ENCODE measurements around the gene COX5B.

Gene COX5B

DNA sequence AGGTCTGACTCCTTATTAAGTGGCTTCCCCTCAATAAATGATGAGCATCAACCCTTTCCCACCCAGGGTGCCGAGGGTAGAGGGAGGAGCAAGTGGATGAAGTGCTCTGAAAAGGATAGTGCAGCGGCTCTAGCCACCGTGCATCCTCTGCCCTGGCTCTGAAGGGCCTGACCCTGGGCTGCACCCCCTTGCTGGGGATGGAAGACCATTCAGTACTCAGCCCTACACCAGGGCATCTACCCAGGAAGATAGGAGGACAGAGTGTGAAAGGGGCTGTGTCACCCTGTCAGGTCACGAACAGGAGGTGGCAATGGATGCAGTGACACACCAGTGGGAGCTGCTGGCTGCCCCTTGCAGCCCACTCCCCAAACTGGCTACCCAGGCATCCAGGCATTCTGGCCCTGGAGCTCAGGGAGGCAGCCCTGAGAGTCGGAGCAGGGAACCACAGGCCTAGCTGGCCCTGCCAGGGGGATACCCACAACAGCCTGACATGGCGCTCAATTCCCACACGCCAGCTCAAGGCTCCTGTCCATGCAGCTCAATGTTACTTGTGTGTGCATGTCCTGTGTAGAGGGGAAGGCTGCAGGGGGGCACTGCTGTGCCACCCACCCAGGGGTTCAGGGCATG lies 10.4 kb downstream of the COX5B start:
- H2AFZ ChIP-seq (ENCODE audit: low read length) = no peak overlapping the region
- no peaks in the 10 kb centered on the region for H3F3A ChIP-seq (ENCODE audit: insufficient read depth, low read length)
- H4K20me1 ChIP-seq (ENCODE audit: insufficient read depth, low read length) = no peaks in the 10 kb centered on the region
- no peak overlapping the region for H3K27ac ChIP-seq (ENCODE audit: low read depth, low read length, poor library complexity, severe bottlenecking)
- H3K9ac ChIP-seq (ENCODE audit: low read length) = no peak overlapping the region
- TF ChIP-seq, protein P1, sequence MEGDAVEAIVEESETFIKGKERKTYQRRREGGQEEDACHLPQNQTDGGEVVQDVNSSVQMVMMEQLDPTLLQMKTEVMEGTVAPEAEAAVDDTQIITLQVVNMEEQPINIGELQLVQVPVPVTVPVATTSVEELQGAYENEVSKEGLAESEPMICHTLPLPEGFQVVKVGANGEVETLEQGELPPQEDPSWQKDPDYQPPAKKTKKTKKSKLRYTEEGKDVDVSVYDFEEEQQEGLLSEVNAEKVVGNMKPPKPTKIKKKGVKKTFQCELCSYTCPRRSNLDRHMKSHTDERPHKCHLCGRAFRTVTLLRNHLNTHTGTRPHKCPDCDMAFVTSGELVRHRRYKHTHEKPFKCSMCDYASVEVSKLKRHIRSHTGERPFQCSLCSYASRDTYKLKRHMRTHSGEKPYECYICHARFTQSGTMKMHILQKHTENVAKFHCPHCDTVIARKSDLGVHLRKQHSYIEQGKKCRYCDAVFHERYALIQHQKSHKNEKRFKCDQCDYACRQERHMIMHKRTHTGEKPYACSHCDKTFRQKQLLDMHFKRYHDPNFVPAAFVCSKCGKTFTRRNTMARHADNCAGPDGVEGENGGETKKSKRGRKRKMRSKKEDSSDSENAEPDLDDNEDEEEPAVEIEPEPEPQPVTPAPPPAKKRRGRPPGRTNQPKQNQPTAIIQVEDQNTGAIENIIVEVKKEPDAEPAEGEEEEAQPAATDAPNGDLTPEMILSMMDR (IDR thresholded peaks at IDR 0.05; ENCODE audit: low read length) = no peak
- no peak for TF ChIP-seq EZH2 (IDR thresholded peaks at IDR 0.05; ENCODE audit: borderline replicate concordance, low read length)
- no peaks in the 10 kb centered on the region for H3K9me3 ChIP-seq (ENCODE audit: low read length)
- no peaks in the 10 kb centered on the region for H3K9me2 ChIP-seq (ENCODE audit: low read depth, low read length)
- H3K36me3 ChIP-seq (ENCODE audit: insufficient read depth, low read length) = peaks cover 68% of the 10 kb centered on the region
- H3K4me3 ChIP-seq (ENCODE audit: low read depth, low read length, poor library complexity, severe bottlenecking) = no peak overlapping the region
- H3K4me1 ChIP-seq (ENCODE audit: insufficient read depth, low read length, severe bottlenecking) = no peaks in the 10 kb centered on the region
- no peak overlapping the region for H3K4me2 ChIP-seq (ENCODE audit: low read length)
- no peaks in the 10 kb centered on the region for H3K79me2 ChIP-seq (ENCODE audit: insufficient read depth, low read length)
- no peaks in the 10 kb centered on the region for H3K27me3 ChIP-seq (ENCODE audit: insufficient read depth, low read length)

DNA sequence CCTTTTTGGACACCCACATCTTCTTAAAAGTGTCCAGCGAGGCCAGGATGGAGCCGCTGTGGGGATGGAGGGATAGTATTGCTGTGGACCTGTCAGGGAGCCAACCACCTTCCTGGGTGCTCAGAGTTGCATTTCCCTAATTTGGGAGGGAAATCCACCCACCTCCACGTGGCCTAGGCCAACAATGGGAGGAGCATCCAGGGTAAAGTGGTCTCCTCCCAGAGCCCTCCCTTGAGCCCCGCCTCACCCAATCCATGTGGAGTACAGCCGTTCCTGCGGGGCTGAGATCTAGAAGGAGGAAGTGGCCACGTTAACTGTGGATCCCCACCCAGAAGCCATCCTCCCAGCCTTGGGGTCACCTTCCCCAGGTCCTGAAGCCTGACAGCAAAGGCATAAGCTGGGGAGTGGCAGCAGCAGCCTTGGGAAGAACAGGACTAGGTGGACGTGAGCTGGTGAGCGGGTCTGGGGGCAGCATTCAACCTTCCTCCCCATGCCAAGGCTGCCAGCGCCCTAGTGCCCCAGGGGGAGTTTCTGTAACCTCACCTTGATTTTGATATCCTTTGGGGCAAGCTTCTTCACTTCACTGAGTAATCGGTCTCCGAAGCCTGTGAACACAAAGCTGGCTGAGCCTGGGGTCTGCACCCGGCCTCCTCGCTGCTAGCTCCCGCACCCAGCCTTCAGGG lies 11.2 kb downstream of the COX5B start:
- peaks cover 7% of the 10 kb centered on the region for H3K4me1 ChIP-seq (ENCODE audit: insufficient read depth, low read length, severe bottlenecking)
- TF ChIP-seq, protein P1 (IDR thresholded peaks at IDR 0.05; ENCODE audit: low read length) = no peak
- TF ChIP-seq EZH2 (IDR thresholded peaks at IDR 0.05; ENCODE audit: borderline replicate concordance, low read length) = no peak
- H3K9me3 ChIP-seq (ENCODE audit: low read length) = no peaks in the 10 kb centered on the region
- H3K36me3 ChIP-seq (ENCODE audit: insufficient read depth, low read length) = peaks cover 68% of the 10 kb centered on the region
- H3K9me2 ChIP-seq (ENCODE audit: low read depth, low read length) = no peaks in the 10 kb centered on the region
- no peaks in the 10 kb centered on the region for H4K20me1 ChIP-seq (ENCODE audit: insufficient read depth, low read length)
- no peaks in the 10 kb centered on the region for H3F3A ChIP-seq (ENCODE audit: insufficient read depth, low read length)
- H3K27me3 ChIP-seq (ENCODE audit: insufficient read depth, low read length) = no peaks in the 10 kb centered on the region
- no peaks in the 10 kb centered on the region; the same call in 1 of the 2 replicates for H3K79me2 ChIP-seq (ENCODE audit: insufficient read depth, low read length)
- no peak overlapping the region for H2AFZ ChIP-seq (ENCODE audit: low read length)
- H3K27ac ChIP-seq (ENCODE audit: low read depth, low read length, poor library complexity, severe bottlenecking) = no peak overlapping the region
- no peak overlapping the region for H3K4me2 ChIP-seq (ENCODE audit: low read length)
- H3K9ac ChIP-seq (ENCODE audit: low read length) = no peak overlapping the region
- H3K4me3 ChIP-seq (ENCODE audit: low read depth, low read length, poor library complexity, severe bottlenecking) = no peak overlapping the region

DNA sequence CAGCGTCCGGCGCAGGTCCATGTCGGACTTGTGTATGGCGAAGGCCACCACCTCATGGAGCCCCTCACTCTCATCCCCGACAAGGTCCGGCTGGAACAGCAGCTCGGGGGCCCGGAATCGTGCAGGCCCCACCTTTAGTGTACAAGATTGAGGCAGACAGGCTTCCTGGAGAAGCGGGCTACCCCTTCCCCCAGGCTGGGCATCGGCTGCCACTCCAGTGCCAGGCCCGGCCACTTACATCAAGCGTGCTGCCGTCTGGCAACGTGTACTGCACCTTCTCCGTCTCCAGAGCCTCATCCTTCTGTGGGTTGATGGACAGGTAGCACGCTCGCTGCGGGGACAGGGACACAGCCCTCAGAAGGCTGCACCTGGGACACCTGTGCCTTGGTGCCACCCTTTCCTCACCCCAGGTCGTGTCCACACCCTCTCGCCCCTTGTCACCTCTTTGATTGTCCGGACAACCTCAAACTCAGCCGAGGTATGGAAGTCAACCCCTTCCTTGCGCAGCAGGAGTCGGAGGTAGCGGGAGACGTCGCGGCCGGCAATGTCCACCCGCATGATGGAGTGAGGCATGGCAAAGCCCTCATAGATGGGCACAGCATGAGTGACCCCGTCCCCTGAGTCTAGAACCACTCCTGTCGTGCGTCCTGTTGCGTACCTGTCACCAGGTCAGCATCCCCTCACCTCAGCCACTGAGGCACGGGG lies 12.3 kb downstream of the COX5B start:
- H3K4me2 ChIP-seq (ENCODE audit: low read length) = no peak overlapping the region
- no peaks in the 10 kb centered on the region for H3K9me3 ChIP-seq (ENCODE audit: low read length)
- no peak for TF ChIP-seq EZH2 (IDR thresholded peaks at IDR 0.05; ENCODE audit: borderline replicate concordance, low read length)
- TF ChIP-seq, protein P1 (IDR thresholded peaks at IDR 0.05; ENCODE audit: low read length) = no peak
- H3K27ac ChIP-seq (ENCODE audit: low read depth, low read length, poor library complexity, severe bottlenecking) = no peak overlapping the region
- H3K36me3 ChIP-seq (ENCODE audit: insufficient read depth, low read length) = peaks cover 66% of the 10 kb centered on the region
- H3K9ac ChIP-seq (ENCODE audit: low read length) = no peak overlapping the region
- no peak overlapping the region for H2AFZ ChIP-seq (ENCODE audit: low read length)
- H3K4me3 ChIP-seq (ENCODE audit: low read depth, low read length, poor library complexity, severe bottlenecking) = no peak overlapping the region
- no peaks in the 10 kb centered on the region for H3K9me2 ChIP-seq (ENCODE audit: low read depth, low read length)
- H3K4me1 ChIP-seq (ENCODE audit: insufficient read depth, low read length, severe bottlenecking) = peaks cover 18% of the 10 kb centered on the region
- no peaks in the 10 kb centered on the region for H4K20me1 ChIP-seq (ENCODE audit: insufficient read depth, low read length)
- peaks cover 3% of the 10 kb centered on the region for H3K79me2 ChIP-seq (ENCODE audit: insufficient read depth, low read length)
- no peaks in the 10 kb centered on the region for H3K27me3 ChIP-seq (ENCODE audit: insufficient read depth, low read length)
- no peaks in the 10 kb centered on the region for H3F3A ChIP-seq (ENCODE audit: insufficient read depth, low read length)
